Chondrocyte (in vitro differentiated cells): Measurements from ENCODE around the gene FOXP1. TPM values are rescaled to one million over a fixed set of nuclear protein-coding genes. Genes with fewer than 3 reads are reported as not detected.

Experiments used
- DNase-seq: peaks from one replicate; pipeline ENCODE4 v3.0.0; 2021; ENCODE audit warnings: mixed read lengths, low spot score
- H3K27ac Mint-ChIP-seq: one replicate; pipeline ENCODE4 v1.8.0; 2021; ENCODE audit warnings: mild to moderate bottlenecking, moderate library complexity, mixed read lengths; ENCODE audit not compliant: unreplicated experiment
- H3K27me3 Mint-ChIP-seq: 2 replicates; pipeline ENCODE4 v1.8.0; 2021; ENCODE audit warnings: low read depth, mixed read lengths
- H3K36me3 Mint-ChIP-seq: 2 replicates; pipeline ENCODE4 v1.8.0; 2021; ENCODE audit warnings: low read depth, mixed read lengths
- H3K4me1 Mint-ChIP-seq: 2 replicates; pipeline ENCODE4 v1.8.0; 2021; ENCODE audit warnings: low read depth, mild to moderate bottlenecking, mixed read lengths
- H3K4me3 Mint-ChIP-seq: one replicate; pipeline ENCODE4 v1.8.0; 2021; ENCODE audit warnings: mild to moderate bottlenecking, moderate library complexity, mixed read lengths; ENCODE audit not compliant: unreplicated experiment
- H3K9me3 Mint-ChIP-seq: 2 replicates; pipeline ENCODE4 v1.8.0; 2021; ENCODE audit warnings: low read depth, mixed read lengths
- total RNA-seq: library from RNA; stranded (reverse); gene quantifications from 3 replicates; pipeline ENCODE4 v1.2.1, GENCODE V29; 2021
- TF ChIP-seq, protein P1 (sequence below): fragments of 200-600 bp; sonication (generic); IDR thresholded peaks from 2 replicates; pipeline ENCODE4 v1.5.0; 2021; ENCODE audit warnings: antibody characterized with exemption, mild to moderate bottlenecking, moderate library complexity

The FOXP1 gene
- total RNA-seq, 1 donor from 2014 or later: 206 TPM

- TF ChIP-seq, protein P1, sequence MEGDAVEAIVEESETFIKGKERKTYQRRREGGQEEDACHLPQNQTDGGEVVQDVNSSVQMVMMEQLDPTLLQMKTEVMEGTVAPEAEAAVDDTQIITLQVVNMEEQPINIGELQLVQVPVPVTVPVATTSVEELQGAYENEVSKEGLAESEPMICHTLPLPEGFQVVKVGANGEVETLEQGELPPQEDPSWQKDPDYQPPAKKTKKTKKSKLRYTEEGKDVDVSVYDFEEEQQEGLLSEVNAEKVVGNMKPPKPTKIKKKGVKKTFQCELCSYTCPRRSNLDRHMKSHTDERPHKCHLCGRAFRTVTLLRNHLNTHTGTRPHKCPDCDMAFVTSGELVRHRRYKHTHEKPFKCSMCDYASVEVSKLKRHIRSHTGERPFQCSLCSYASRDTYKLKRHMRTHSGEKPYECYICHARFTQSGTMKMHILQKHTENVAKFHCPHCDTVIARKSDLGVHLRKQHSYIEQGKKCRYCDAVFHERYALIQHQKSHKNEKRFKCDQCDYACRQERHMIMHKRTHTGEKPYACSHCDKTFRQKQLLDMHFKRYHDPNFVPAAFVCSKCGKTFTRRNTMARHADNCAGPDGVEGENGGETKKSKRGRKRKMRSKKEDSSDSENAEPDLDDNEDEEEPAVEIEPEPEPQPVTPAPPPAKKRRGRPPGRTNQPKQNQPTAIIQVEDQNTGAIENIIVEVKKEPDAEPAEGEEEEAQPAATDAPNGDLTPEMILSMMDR: no peak
- no peak for DNase-seq
- Mint-ChIP-seq H3K4me3 (no peak overlapping the region), H3K27me3 (no peaks in the 10 kb centered on the region), H3K27ac (peak overlapping the region; percentile 62), H3K4me1 (peaks cover 34% of the 10 kb centered on the region), H3K9me3 (no peaks in the 10 kb centered on the region), H3K36me3 (peaks cover 4% of the 10 kb centered on the region)
These were observed 438.8 kb downstream of the FOXP1 start for GRCh38 chr3:71144525-71145253.

DNA sequence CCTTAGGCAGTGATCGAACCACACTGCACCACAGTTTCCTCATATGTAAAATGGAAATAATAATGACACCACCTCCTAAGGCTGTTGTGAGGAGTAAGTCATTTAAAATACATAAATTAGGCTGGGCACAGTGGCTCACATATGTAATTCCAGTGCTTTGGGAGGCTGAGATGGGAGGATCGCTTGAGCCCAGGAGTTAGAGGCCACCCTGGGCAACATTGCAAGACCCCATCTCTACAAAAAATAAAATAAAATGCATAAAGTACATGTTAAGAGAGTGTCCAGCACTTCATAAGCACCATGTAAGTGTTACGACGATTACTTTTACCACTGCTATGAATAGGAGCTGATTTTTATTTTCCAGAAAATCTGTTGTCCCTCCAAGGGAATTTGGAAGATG lies 440.0 kb downstream of the FOXP1 start:
- TF ChIP-seq, protein P1: no peak
- peaks cover 5% of the 10 kb centered on the region for H3K36me3 Mint-ChIP-seq
- H3K4me3 Mint-ChIP-seq: no peak overlapping the region
- H3K4me1 Mint-ChIP-seq: peaks cover 35% of the 10 kb centered on the region
- H3K27ac Mint-ChIP-seq: no peak overlapping the region
- DNase-seq: no peak
- H3K9me3 Mint-ChIP-seq: no peaks in the 10 kb centered on the region
- no peaks in the 10 kb centered on the region for H3K27me3 Mint-ChIP-seq

- TF ChIP-seq, protein P1: no peak
- DNase-seq: no peak
- peak overlapping the region; percentile 29 for H3K27ac Mint-ChIP-seq
- H3K36me3 Mint-ChIP-seq: peaks cover 5% of the 10 kb centered on the region
- no peaks in the 10 kb centered on the region for H3K27me3 Mint-ChIP-seq
- no peak overlapping the region for H3K4me3 Mint-ChIP-seq
- H3K9me3 Mint-ChIP-seq: no peaks in the 10 kb centered on the region
- H3K4me1 Mint-ChIP-seq: peaks cover 35% of the 10 kb centered on the region
These were observed 440.9 kb downstream of the FOXP1 start for GRCh38 chr3:71142441-71143161.

DNA sequence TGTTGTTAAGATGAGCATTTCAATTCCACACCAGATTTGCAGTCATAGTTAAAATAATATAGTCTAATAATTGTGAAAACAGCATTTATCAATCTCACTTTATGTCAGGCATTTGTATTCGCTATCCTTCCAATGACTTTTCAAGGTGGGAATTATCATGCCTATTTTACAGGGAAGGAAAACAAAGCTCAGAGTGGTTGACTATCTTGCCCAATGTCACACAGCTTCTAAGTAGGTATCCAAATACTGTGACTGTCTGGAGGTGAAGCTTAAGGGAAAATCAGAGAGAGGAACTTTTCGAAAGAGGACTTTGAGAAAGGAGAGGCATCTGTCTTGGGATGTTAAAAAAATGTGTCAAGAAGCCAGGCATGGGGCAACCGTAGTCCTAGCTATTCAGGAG lies 443.1 kb downstream of the FOXP1 start:
- peaks cover 2% of the 10 kb centered on the region for H3K36me3 Mint-ChIP-seq
- no peak overlapping the region for H3K4me3 Mint-ChIP-seq
- H3K9me3 Mint-ChIP-seq: no peaks in the 10 kb centered on the region
- peaks cover 34% of the 10 kb centered on the region for H3K4me1 Mint-ChIP-seq
- TF ChIP-seq, protein P1: no peak
- H3K27me3 Mint-ChIP-seq: no peaks in the 10 kb centered on the region
- H3K27ac Mint-ChIP-seq: peak overlapping the region; percentile 57
- no peak for DNase-seq

DNA sequence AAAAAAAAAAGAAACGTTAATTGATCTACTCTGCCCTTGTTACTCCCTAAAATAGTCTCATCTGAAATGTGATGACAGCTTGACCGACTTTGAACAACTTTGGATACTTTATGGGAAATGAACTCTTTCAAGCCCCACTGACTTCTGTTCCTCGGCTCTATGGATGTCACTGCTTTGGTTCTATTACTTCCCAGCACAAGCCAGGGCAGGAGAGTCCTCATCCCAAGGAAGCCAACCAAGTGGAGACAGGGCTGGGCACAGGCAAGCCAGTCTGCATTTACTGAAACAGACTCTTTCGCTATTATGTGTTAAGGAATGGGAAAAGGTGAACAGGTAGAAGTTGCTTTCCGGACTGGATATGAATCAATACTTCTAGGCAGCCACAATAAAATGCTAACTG lies 444.0 kb downstream of the FOXP1 start:
- no peaks in the 10 kb centered on the region for H3K27me3 Mint-ChIP-seq
- H3K9me3 Mint-ChIP-seq: no peaks in the 10 kb centered on the region
- no peak overlapping the region for H3K27ac Mint-ChIP-seq
- H3K4me3 Mint-ChIP-seq: no peak overlapping the region
- peaks cover 41% of the 10 kb centered on the region for H3K4me1 Mint-ChIP-seq
- peaks cover 2% of the 10 kb centered on the region for H3K36me3 Mint-ChIP-seq
- no peak for DNase-seq
- TF ChIP-seq, protein P1: no peak
